ENCODE results near the gene ATCAY.
A peak's percentile ranks its signal among the peaks of the same experiment; 100 is the strongest.

The ATCAY gene

GRCh38 chr19:3840804-3841203 is 39.7 kb upstream of the ATCAY start:
- TF ChIP-seq CTCF (IDR thresholded peaks at IDR 0.05; ENCODE audit: low read depth, low read length), result no peak
- Histone ChIP-seq H3K36me3 (no peaks in the 10 kb centered on the region), H3K9me3 (ENCODE audit: severe bottlenecking) (no peaks in the 10 kb centered on the region), H3K27ac (no peak overlapping the region), H3K4me3 (ENCODE audit: low read depth, low read length) (no peak overlapping the region), H3K27me3 (ENCODE audit: insufficient read depth, low read depth, severe bottlenecking) (no peaks in the 10 kb centered on the region)
- DNase-seq, result no peak

- no peak for TF ChIP-seq CTCF (IDR thresholded peaks at IDR 0.05; ENCODE audit: low read depth, low read length)
- Histone ChIP-seq H3K9me3 (ENCODE audit: severe bottlenecking) (no peaks in the 10 kb centered on the region), H3K36me3 (no peaks in the 10 kb centered on the region), H3K27me3 (ENCODE audit: insufficient read depth, low read depth, severe bottlenecking) (no peaks in the 10 kb centered on the region), H3K27ac (no peak overlapping the region), H3K4me3 (ENCODE audit: low read depth, low read length) (no peak overlapping the region)
- no peak for DNase-seq
Observed at GRCh38 chr19:3842948-3843347, 37.5 kb upstream of the ATCAY start.

- H3K36me3 ChIP-seq, result no peaks in the 10 kb centered on the region
- no peak for DNase-seq
- no peak for TF ChIP-seq CTCF (IDR thresholded peaks at IDR 0.05; ENCODE audit: low read depth, low read length)
Observed at GRCh38 chr19:3844596-3844995, 35.9 kb upstream of the ATCAY start.

GRCh38 chr19:3849092-3849491 is 31.4 kb upstream of the ATCAY start:
- Histone ChIP-seq H3K9me3 (ENCODE audit: severe bottlenecking) (peaks cover 6% of the 10 kb centered on the region), H3K27ac (peak overlapping the region; percentile 54), H3K4me3 (ENCODE audit: low read depth, low read length) (no peak overlapping the region), H3K36me3 (no peaks in the 10 kb centered on the region), H3K27me3 (ENCODE audit: insufficient read depth, low read depth, severe bottlenecking) (no peaks in the 10 kb centered on the region)
- DNase-seq, result peak; percentile 82
- peak; percentile 95 for TF ChIP-seq CTCF (IDR thresholded peaks at IDR 0.05; ENCODE audit: low read depth, low read length)

More at GRCh38 chr19:3844596-3844995, 35.9 kb upstream of the ATCAY start:
- Histone ChIP-seq H3K27me3 (ENCODE audit: insufficient read depth, low read depth, severe bottlenecking) (no peaks in the 10 kb centered on the region), H3K9me3 (ENCODE audit: severe bottlenecking) (no peaks in the 10 kb centered on the region), H3K4me3 (ENCODE audit: low read depth, low read length) (no peak overlapping the region), H3K27ac (peak overlapping the region; percentile 76)

- TF ChIP-seq CTCF (IDR thresholded peaks at IDR 0.05; ENCODE audit: low read depth, low read length), result no peak
- no peak overlapping the region for H3K4me3 ChIP-seq (ENCODE audit: low read depth, low read length)
- DNase-seq, result no peak
- H3K9me3 ChIP-seq (ENCODE audit: severe bottlenecking), result peaks cover 6% of the 10 kb centered on the region
- no peaks in the 10 kb centered on the region for H3K36me3 ChIP-seq
- H3K27ac ChIP-seq, result no peak overlapping the region
- H3K27me3 ChIP-seq (ENCODE audit: insufficient read depth, low read depth, severe bottlenecking), result no peaks in the 10 kb centered on the region
Observed at GRCh38 chr19:3849787-3850186, 30.7 kb upstream of the ATCAY start.

- no peak overlapping the region for H3K27ac ChIP-seq
- no peaks in the 10 kb centered on the region for H3K36me3 ChIP-seq
- H3K9me3 ChIP-seq (ENCODE audit: severe bottlenecking), result peaks cover 6% of the 10 kb centered on the region
- DNase-seq, result no peak
- H3K4me3 ChIP-seq (ENCODE audit: low read depth, low read length), result no peak overlapping the region
- no peak for TF ChIP-seq CTCF (IDR thresholded peaks at IDR 0.05; ENCODE audit: low read depth, low read length)
- no peaks in the 10 kb centered on the region for H3K27me3 ChIP-seq (ENCODE audit: insufficient read depth, low read depth, severe bottlenecking)
Observed at GRCh38 chr19:3850320-3850972, 30.0 kb upstream of the ATCAY start.

All from WERI-Rb-1 (cell line).